Neural crest cell (in vitro differentiated cells): Measurements from ENCODE around the gene NKTR. TPM values are rescaled to one million over a fixed set of nuclear protein-coding genes. Genes with fewer than 3 reads are reported as not detected.

Source experiments
- DNase-seq: peaks from one replicate; pipeline ENCODE4 v3.0.0; 2021; ENCODE audit warnings: low read depth, mixed read lengths, low spot score
- H3K27ac Mint-ChIP-seq: one replicate; pipeline ENCODE4 v1.8.0; 2021; ENCODE audit warnings: mild to moderate bottlenecking, mixed read lengths; ENCODE audit not compliant: unreplicated experiment
- H3K27me3 Mint-ChIP-seq: 2 replicates; pipeline ENCODE4 v1.8.0; 2021; ENCODE audit warnings: low read depth, mild to moderate bottlenecking, mixed read lengths
- H3K36me3 Mint-ChIP-seq: 2 replicates; pipeline ENCODE4 v1.8.0; 2021; ENCODE audit warnings: low read depth, mild to moderate bottlenecking, mixed read lengths
- H3K4me1 Mint-ChIP-seq: 2 replicates; pipeline ENCODE4 v1.8.0; 2021; ENCODE audit warnings: mixed read lengths
- H3K4me3 Mint-ChIP-seq: one replicate; pipeline ENCODE4 v1.8.0; 2021; ENCODE audit warnings: mild to moderate bottlenecking, mixed read lengths
- H3K9me3 Mint-ChIP-seq: 2 replicates; pipeline ENCODE4 v1.8.0; 2021; ENCODE audit warnings: mixed read lengths
- total RNA-seq: library from RNA; stranded (reverse); gene quantifications from 2 replicates; pipeline ENCODE4 v1.2.1, GENCODE V29; 2021
- TF ChIP-seq, protein P1 (sequence below): fragments of 200-600 bp; sonication (generic); conservative IDR thresholded peaks from 2 replicates; pipeline ENCODE4 v1.5.0; 2021; ENCODE audit warnings: antibody characterized with exemption, mild to moderate bottlenecking

The NKTR gene
- total RNA-seq, 1 donor from 2014 or later = 95.2 TPM

DNA sequence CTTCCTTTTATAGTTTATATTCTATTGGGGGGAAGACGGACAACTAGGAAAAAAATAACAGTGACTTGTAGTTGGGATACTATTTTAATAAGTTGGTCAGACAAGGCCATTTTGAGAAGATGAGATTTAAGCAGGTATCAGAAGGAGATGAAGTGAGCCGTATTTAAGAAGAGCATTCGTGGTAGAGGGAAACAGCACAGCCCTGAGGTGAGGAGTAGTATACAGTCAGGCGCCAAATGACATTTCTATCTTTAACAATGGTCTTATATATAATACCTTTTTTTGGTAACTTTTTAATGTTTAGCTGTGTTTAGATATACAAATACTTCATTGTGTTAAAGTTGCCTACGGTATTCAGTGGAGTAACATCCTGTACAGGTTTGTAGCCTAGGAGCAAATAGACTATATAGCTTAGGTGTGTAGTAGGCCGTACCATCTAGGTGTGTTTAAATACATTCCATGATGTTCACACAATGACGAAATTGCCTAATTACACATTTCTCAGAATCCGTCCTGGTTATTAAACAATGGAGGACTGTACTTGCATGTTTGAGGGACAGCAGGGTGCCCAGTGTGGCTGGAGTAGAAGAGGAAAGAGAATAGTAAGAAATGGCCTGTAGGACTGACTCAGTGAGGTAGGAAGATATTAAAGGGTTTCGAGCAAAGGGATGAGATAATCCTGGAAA lies 1.6 kb downstream of the NKTR start:
- H3K4me3 Mint-ChIP-seq = peak overlapping the region; percentile 94
- H3K9me3 Mint-ChIP-seq = peaks cover 6% of the 10 kb centered on the region
- H3K36me3 Mint-ChIP-seq = peaks cover 22% of the 10 kb centered on the region
- TF ChIP-seq, protein P1, sequence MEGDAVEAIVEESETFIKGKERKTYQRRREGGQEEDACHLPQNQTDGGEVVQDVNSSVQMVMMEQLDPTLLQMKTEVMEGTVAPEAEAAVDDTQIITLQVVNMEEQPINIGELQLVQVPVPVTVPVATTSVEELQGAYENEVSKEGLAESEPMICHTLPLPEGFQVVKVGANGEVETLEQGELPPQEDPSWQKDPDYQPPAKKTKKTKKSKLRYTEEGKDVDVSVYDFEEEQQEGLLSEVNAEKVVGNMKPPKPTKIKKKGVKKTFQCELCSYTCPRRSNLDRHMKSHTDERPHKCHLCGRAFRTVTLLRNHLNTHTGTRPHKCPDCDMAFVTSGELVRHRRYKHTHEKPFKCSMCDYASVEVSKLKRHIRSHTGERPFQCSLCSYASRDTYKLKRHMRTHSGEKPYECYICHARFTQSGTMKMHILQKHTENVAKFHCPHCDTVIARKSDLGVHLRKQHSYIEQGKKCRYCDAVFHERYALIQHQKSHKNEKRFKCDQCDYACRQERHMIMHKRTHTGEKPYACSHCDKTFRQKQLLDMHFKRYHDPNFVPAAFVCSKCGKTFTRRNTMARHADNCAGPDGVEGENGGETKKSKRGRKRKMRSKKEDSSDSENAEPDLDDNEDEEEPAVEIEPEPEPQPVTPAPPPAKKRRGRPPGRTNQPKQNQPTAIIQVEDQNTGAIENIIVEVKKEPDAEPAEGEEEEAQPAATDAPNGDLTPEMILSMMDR = peak; percentile 39
- no peak overlapping the region for H3K27ac Mint-ChIP-seq
- H3K27me3 Mint-ChIP-seq = no peaks in the 10 kb centered on the region
- DNase-seq = no peak
- H3K4me1 Mint-ChIP-seq = peaks cover 46% of the 10 kb centered on the region

DNA sequence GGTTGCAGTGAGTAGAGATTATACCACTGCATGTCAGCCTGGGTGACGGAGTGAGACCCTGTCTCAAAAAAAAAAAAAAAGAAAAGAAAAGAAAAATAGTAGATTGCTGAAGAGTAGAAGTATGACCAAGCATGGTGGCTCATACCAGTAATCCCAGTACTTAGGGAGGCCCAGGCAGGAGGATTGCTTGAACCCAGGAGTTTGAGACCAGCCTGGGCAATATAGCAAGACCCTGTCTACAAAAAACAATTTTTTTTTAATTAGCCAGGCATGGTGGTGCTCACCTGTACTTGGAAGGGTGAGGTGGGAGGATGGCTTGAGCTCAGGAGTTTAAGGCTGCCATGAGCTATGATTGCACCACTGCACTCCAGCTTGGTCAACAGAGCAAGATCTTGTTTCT lies 2.5 kb downstream of the NKTR start:
- Mint-ChIP-seq H3K27ac (no peak overlapping the region), H3K4me3 (no peak overlapping the region), H3K27me3 (no peaks in the 10 kb centered on the region), H3K4me1 (peaks cover 52% of the 10 kb centered on the region), H3K36me3 (peaks cover 20% of the 10 kb centered on the region), H3K9me3 (peaks cover 6% of the 10 kb centered on the region)
- TF ChIP-seq, protein P1 = no peak
- DNase-seq = no peak

DNA sequence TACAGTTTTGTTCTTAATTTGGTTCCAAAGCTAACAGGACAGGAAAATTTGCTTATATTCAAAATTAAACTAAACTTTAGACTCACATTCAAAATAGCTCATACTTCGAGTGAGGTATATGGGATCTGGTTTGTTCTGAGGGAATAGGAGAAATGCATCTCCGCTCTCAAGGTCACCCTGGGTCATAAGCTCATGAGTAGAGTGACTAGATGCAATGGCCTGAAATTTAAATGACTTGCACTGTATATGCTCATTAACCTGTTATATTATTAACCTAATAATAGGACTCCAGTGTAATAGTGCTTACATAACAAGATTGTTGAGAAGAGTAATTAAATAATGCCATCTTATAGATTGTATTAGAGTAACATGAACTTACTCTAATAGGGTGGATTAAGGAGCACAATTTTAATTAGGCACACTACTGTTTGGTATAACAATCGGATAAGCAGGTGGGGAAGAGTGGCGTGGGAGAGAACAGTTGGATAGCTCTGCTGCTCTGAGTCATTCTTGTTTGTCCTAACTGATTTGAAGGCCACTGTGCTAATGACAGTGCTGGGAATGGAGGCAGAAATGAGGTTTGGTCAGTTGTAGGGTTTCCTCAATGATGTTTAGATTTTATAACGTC lies 5.2 kb downstream of the NKTR start:
- TF ChIP-seq, protein P1 = no peak
- Mint-ChIP-seq H3K4me1 (peaks cover 45% of the 10 kb centered on the region), H3K27me3 (no peaks in the 10 kb centered on the region), H3K27ac (no peak overlapping the region), H3K36me3 (peaks cover 17% of the 10 kb centered on the region), H3K9me3 (peaks cover 6% of the 10 kb centered on the region), H3K4me3 (no peak overlapping the region)
- DNase-seq = no peak

DNA sequence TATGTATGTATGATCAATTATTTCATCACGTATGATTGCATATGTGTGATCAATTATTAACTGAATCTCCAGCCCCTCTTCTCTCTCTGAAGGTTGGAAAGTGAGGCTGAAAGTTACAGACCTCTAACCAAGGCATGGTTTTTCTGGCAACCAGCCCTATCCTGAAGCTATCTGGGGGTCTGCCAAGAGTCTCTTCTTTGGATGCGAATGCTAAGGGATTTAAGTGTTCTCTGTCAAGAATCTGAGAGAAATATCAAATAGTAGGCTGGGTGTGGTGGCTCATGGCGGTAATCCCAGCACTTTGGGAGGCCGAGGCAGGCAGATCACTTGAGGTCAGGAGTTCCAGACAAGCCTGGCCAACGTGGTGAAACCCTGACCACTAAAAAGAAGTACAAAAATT lies 8.1 kb downstream of the NKTR start:
- Mint-ChIP-seq H3K4me1 (peaks cover 49% of the 10 kb centered on the region), H3K27ac (no peak overlapping the region), H3K9me3 (peaks cover 6% of the 10 kb centered on the region), H3K36me3 (peaks cover 9% of the 10 kb centered on the region), H3K27me3 (no peaks in the 10 kb centered on the region), H3K4me3 (no peak overlapping the region)
- no peak for DNase-seq
- TF ChIP-seq, protein P1 = no peak

DNA sequence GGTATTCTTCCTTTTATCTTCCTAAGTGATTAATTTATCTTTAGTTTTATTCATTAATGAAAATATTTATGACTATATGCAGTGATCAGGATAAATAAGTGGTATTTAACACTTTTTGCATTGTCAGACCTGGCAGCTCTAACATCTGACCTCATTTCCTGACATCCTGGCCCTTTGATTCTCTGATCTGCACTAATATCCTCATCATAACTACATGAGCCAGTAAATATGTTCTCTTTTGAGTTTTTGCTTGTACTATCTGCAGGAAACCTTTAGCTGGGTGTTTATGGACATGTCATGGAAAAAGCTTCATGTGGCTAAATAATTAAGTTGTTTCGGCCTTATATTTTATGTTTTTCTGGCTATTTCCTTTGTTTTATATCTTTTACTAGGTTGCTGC lies 10.5 kb downstream of the NKTR start:
- TF ChIP-seq, protein P1 = no peak
- Mint-ChIP-seq H3K4me3 (no peak overlapping the region), H3K27ac (no peak overlapping the region), H3K4me1 (peaks cover 35% of the 10 kb centered on the region), H3K27me3 (no peaks in the 10 kb centered on the region), H3K36me3 (no peaks in the 10 kb centered on the region), H3K9me3 (no peaks in the 10 kb centered on the region)
- no peak for DNase-seq
